GM08714 (cell line): Measurements from ENCODE around the gene MYOZ3.

Source experiments
- H3K4me3 ChIP-seq: fragments of 200-500 bp; sonication (Bioruptor generic); 2 replicates; pipeline ENCODE4 v1.5.1; 2014; ENCODE audit warnings: mild to moderate bottlenecking, low read length, inconsistent platforms
- ZNF274 ChIP-seq: IDR thresholded peaks from 2 replicates; pipeline ENCODE4 v1.6.1; 2012; ENCODE audit warnings: mild to moderate bottlenecking, low read depth, low read length

MYOZ3 gene

DNA sequence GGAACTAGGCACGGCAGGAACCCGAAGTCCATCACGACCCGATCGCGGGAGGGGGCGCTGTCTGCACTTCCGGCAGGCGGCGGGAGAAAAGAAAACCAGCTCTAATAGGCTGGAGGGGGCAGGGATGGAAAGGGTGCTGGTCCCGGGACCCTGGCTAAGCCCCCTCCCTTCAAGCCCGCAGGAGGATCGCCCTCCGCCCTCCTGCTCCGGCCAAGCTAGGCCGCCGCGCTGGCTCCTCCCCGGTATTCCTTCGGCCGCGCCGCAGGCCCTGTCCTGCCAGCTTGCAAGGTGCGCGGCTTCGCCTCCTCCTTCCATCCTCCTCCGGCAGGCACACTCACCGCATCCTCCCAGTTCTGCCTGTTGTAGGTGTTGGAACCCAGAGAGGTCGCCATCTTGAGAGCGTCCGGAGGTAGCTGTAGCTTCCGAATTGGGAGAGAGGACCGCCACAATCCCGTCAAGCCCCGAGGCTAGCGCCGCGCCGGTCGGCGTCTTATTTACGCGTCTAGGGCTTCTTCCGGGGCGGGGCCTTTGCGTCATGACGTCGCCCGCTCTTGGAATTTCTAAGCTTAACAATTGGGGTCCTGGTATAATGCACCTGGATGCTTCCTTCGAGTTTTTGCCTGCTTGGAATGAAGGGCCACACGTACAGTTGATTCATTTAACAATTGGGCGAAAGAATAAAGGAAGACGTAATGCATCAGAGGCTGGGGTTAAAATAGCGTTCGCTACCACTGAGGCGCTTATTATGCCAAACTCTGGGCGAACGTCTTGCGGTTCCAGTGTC is 39.7 kb downstream of the MYOZ3 start, which contains the start of gene RBM22:
Gene RBM22 (minus strand): TSS at position 469 of the 784 bp plus-strand sequence. CDS start 77 bp downstream, at position 392.
- H3K4me3 ChIP-seq: peak within 1 kb of the TSS; percentile 84
- TF ChIP-seq ZNF274: no peak

- TF ChIP-seq ZNF274: no peak
- H3K4me3 ChIP-seq: no peak overlapping the region
Measured at GRCh38 chr5:150703762-150704161, 42.7 kb downstream of the MYOZ3 start.

DNA sequence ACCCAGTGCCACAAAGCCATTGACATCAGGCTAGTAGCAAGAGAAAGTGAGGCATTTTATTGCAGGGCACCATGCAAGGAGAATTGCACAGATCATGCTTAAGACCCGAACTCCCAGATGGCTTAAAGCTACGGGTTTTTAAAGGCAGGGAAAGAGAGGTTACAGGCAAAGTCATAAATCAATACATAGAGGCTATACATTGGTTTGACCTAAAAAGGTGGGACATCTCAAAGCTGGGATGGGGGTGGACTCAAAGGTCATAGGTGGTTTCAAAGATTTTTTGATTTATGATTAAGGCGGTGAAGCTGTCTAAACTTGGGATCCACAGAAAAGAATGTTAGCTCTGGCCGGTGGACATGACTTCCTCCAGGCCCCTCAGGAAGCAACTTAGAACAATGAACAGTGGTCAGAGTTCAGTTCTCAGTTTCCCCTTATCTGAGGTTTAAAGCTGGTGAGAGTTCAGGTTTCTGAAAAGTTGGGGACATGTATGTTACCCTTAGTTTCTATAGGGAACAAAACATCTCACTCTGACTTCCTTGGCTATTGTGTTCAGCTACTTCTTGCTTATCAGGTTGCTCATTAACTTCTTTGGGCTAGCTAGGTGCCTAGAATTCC is 45.8 kb downstream of the MYOZ3 start:
- H3K4me3 ChIP-seq: no peak overlapping the region
- no peak for TF ChIP-seq ZNF274

DNA sequence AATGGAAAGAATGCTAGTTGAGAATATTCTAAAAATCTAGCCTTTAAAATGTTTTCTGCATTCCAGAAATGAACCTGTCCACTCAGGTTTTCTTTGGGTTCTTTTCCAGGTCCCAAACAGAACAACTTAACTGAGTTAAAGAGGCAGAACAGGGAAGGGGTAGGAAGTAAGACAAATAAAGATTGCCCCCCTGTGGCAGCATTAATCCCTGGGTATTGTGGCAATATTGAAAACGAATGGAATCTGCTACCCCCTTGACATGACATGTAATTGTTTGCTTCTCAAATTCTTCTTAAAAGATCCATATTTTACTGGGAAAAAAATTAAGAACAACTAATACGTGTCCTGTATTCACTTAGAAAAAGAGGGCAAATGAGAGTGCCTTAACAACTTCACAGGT is 49.1 kb downstream of the MYOZ3 start:
- no peak for TF ChIP-seq ZNF274

GRCh38 chr5:150723845-150724244 is 62.8 kb downstream of the MYOZ3 start:
- H3K4me3 ChIP-seq: no peak overlapping the region
- TF ChIP-seq ZNF274: no peak

More for the DNA sequence above, 49.1 kb downstream of the MYOZ3 start:
- H3K4me3 ChIP-seq: no peak overlapping the region
